Glutamatergic neuron (in vitro differentiated cells): ENCODE results near the gene NPNT. TPM values are rescaled to one million over a fixed set of nuclear protein-coding genes. Genes with fewer than 3 reads are reported as not detected.

Source experiments
- DNase-seq: peaks from one replicate; pipeline ENCODE4 v3.0.0; 2022
- H3K27ac Mint-ChIP-seq: one replicate; pipeline ENCODE4 v1.8.0; 2020; ENCODE audit warnings: mild to moderate bottlenecking, mixed read lengths, inconsistent platforms; ENCODE audit not compliant: unreplicated experiment
- H3K27me3 Mint-ChIP-seq: one replicate; pipeline ENCODE4 v1.8.0; 2020; ENCODE audit warnings: mild to moderate bottlenecking, moderate library complexity, mixed read lengths, inconsistent platforms; ENCODE audit not compliant: unreplicated experiment
- H3K36me3 Mint-ChIP-seq: one replicate; pipeline ENCODE4 v1.8.0; 2020; ENCODE audit warnings: mild to moderate bottlenecking, mixed read lengths, inconsistent platforms; ENCODE audit not compliant: unreplicated experiment
- H3K4me1 Mint-ChIP-seq: one replicate; pipeline ENCODE4 v1.8.0; 2020; ENCODE audit warnings: mild to moderate bottlenecking, low read depth, mixed read lengths, inconsistent platforms; ENCODE audit not compliant: unreplicated experiment
- H3K4me3 Mint-ChIP-seq: one replicate; pipeline ENCODE4 v1.8.0; 2020; ENCODE audit warnings: mild to moderate bottlenecking, mixed read lengths, inconsistent platforms; ENCODE audit not compliant: unreplicated experiment
- H3K9me3 Mint-ChIP-seq: one replicate; pipeline ENCODE4 v1.8.0; 2020; ENCODE audit warnings: mild to moderate bottlenecking, moderate library complexity, mixed read lengths, inconsistent platforms; ENCODE audit not compliant: unreplicated experiment
- CTCF ChIP-seq: fragments of 200-600 bp; sonication (generic); IDR thresholded peaks from one replicate; pipeline ENCODE4 v1.5.0; 2021; ENCODE audit not compliant: partially characterized antibody, unreplicated experiment
- total RNA-seq: library from RNA; stranded (reverse); fragmentation: NEBNext Ultra II Directional; extraction: Animal tissue kit (Norgen Biotek cat#: 25700); gene quantifications from one replicate; pipeline ENCODE4 v1.2.1, GENCODE V29; 2021; ENCODE audit not compliant: unreplicated experiment

The NPNT gene
- total RNA-seq, 1 donor from 2014 or later = not detected

DNA sequence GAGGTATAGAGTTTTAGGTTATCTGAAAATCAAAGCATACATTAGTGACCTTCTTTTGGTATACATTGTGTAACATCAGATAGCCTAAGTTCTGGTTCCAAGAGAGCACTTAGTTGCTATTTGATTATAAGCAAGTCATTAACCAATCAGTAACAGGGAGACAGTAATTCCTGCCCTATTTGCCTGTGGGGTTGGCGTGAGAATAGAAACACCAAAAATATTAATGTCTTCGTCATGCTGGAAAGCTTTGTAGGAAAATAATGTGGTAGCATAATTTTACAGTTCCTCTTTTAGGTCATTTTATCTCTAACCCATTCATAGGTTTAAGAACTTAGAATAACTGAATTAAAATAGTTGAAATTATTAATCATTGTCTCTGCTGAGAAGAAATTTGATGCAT, 37.8 kb downstream of the NPNT start:
- no peak for TF ChIP-seq CTCF
- no peaks in the 10 kb centered on the region for H3K9me3 Mint-ChIP-seq

GRCh38 chr4:105934386-105934785, 39.1 kb downstream of the NPNT start:
- Mint-ChIP-seq H3K4me3 (no peak overlapping the region), H3K27me3 (peaks cover 2% of the 10 kb centered on the region), H3K36me3 (no peaks in the 10 kb centered on the region), H3K27ac (no peak overlapping the region), H3K4me1 (peaks cover 6% of the 10 kb centered on the region), H3K9me3 (no peaks in the 10 kb centered on the region)
- TF ChIP-seq CTCF = no peak
- no peak for DNase-seq

More for the DNA sequence above, 37.8 kb downstream of the NPNT start:
- no peaks in the 10 kb centered on the region for H3K36me3 Mint-ChIP-seq
- no peak for DNase-seq
- no peaks in the 10 kb centered on the region for H3K27me3 Mint-ChIP-seq
- H3K4me1 Mint-ChIP-seq = peaks cover 6% of the 10 kb centered on the region
- no peak overlapping the region for H3K27ac Mint-ChIP-seq
- H3K4me3 Mint-ChIP-seq = no peak overlapping the region

- peaks cover 2% of the 10 kb centered on the region for H3K27me3 Mint-ChIP-seq
- H3K4me3 Mint-ChIP-seq = no peak overlapping the region
- no peak for DNase-seq
- H3K27ac Mint-ChIP-seq = no peak overlapping the region
- peaks cover 6% of the 10 kb centered on the region for H3K4me1 Mint-ChIP-seq
- TF ChIP-seq CTCF = no peak
- no peaks in the 10 kb centered on the region for H3K9me3 Mint-ChIP-seq
- H3K36me3 Mint-ChIP-seq = no peaks in the 10 kb centered on the region
These were observed 41.6 kb downstream of the NPNT start for GRCh38 chr4:105936901-105937300.

DNA sequence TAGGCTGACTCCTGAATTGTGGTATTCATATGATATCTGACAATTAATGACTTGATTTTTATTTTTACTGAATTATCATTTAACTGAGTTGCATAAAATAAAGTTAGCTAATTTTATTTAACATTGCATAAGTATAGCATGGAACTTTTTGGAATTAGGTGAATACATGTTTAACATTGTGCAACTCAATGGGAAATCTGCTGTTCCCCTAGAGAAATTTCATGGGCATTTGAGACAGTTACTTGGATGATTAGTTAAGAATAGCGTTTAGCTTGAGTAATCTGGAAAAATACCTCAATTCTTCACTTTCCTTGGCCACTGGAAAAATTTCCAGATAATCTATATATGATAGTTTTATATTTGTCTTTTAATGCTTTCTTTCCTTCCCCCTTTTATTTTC, 42.5 kb downstream of the NPNT start:
- Mint-ChIP-seq H3K36me3 (no peaks in the 10 kb centered on the region), H3K4me3 (no peak overlapping the region), H3K9me3 (no peaks in the 10 kb centered on the region), H3K27ac (no peak overlapping the region), H3K4me1 (peaks cover 6% of the 10 kb centered on the region), H3K27me3 (peaks cover 2% of the 10 kb centered on the region)
- no peak for TF ChIP-seq CTCF
- DNase-seq = no peak

- no peak overlapping the region for H3K4me3 Mint-ChIP-seq
- DNase-seq = no peak
- H3K9me3 Mint-ChIP-seq = no peaks in the 10 kb centered on the region
- TF ChIP-seq CTCF = no peak
- peaks cover 2% of the 10 kb centered on the region for H3K27me3 Mint-ChIP-seq
- H3K36me3 Mint-ChIP-seq = peaks cover 6% of the 10 kb centered on the region
- no peaks in the 10 kb centered on the region for H3K4me1 Mint-ChIP-seq
- no peak overlapping the region for H3K27ac Mint-ChIP-seq
These were observed 48.0 kb downstream of the NPNT start for GRCh38 chr4:105943234-105943633.
